Bladder microvascular endothelial cell (primary cell): ENCODE data around the gene CTSW. TPM values are rescaled to one million over a fixed set of nuclear protein-coding genes. Genes with fewer than 3 reads are reported as not detected.

Source experiments
- total RNA-seq: library from RNA; depleted of rRNA; stranded (reverse); fragments of >200 nt; gene quantifications from 2 replicates; pipeline ENCODE4 v1.2.3, GENCODE V29; 2014

Gene CTSW, protein sequence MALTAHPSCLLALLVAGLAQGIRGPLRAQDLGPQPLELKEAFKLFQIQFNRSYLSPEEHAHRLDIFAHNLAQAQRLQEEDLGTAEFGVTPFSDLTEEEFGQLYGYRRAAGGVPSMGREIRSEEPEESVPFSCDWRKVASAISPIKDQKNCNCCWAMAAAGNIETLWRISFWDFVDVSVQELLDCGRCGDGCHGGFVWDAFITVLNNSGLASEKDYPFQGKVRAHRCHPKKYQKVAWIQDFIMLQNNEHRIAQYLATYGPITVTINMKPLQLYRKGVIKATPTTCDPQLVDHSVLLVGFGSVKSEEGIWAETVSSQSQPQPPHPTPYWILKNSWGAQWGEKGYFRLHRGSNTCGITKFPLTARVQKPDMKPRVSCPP
- under 0.01 TPM in 1 of 2 replicates, not detected in the other for total RNA-seq

GRCh38 chr11:65879617-65880016 lies at the start of gene CTSW:
CTSW (plus strand) TSS chr11:65879837; CDS start chr11:65879855, 18 bp downstream.

GRCh38 chr11:65833297-65834030 lies 46.2 kb upstream of the CTSW start, which contains the start of gene SNX32:
SNX32 (plus strand) TSS chr11:65833963; CDS start chr11:65834066, 103 bp downstream.

DNA sequence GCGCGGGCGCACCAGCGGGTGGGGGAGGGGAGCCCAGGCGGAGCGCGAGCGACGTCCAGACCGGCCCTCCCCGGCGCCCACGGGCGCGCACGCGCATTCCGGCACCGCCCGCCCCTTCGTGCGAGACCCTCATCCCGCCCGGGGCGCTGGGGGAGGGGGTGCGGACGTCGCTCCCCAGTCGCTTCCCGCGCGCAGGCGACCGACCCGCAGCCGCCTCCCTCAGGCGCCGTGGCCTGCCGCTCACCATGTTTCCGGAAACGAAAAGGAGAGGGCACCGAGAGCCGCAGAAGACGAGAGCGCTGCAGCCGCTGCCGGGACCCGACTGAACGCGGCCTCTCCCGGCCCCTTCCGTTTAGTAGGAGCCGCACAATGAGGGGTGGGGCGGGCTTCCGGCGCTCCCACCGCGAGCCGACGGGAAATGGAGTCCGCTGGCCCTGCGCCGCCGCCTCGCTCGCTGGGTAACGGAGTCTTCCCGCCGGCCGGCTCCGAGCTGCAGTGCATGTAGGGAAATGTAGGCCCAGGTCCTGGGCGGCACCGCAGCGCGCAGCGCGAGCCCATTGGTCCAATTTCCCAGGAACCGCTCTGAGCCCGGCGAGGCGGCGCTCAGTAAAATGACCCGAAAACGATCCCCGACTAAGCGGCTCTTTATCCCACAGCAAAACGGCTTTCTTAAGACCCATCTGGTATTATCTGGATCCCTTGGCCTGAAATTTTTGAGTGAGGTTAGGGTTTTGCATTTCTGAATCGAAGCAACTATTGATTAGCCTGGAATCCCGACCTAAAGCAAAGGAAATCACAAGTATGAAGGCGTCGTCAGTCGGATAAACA lies 21.6 kb upstream of the CTSW start, which contains the start of gene CFL1:
CFL1 (minus strand) TSS at position 328 of the 828 bp plus-strand sequence; CDS start at position 247, 81 bp downstream.

DNA sequence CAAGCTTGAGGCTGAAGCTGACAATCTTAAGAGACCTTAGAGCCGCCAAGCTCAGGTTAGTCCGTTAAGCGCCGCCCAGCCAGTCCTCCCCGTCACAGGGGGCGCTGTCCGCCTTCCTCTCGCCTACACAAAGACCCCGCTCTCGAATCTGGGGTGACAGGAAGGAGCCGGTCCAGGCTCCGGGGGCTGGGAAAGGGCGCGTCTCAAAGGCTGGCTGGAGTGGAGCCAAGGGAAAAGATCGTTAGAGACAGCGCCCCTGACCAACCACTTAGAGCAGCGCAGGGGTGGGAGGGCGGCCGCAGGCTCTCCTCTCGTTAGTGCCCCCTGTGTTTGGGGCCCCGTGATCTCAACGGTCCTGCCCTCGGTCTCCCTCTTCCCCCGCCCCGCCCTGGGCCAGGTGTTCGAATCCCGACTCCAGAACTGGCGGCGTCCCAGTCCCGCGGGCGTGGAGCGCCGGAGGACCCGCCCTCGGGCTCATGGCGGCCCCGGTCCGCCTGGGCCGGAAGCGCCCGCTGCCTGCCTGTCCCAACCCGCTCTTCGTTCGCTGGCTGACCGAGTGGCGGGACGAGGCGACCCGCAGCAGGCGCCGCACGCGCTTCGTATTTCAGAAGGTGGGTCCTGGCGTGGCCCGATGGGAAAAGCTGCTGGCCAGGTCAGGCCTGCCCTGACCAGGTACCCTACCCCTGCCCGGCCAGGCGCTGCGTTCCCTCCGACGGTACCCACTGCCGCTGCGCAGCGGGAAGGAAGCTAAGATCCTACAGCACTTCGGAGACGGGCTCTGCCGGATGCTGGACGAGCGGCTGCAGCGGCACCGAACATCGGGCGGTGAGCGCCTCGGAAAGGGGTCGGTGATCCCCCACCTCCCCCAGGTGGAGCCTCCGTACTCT lies 19.1 kb upstream of the CTSW start, which contains the start of gene MUS81:
MUS81 (plus strand) TSS at position 156 of the 887 bp plus-strand sequence; CDS start at position 477, 321 bp downstream.

DNA sequence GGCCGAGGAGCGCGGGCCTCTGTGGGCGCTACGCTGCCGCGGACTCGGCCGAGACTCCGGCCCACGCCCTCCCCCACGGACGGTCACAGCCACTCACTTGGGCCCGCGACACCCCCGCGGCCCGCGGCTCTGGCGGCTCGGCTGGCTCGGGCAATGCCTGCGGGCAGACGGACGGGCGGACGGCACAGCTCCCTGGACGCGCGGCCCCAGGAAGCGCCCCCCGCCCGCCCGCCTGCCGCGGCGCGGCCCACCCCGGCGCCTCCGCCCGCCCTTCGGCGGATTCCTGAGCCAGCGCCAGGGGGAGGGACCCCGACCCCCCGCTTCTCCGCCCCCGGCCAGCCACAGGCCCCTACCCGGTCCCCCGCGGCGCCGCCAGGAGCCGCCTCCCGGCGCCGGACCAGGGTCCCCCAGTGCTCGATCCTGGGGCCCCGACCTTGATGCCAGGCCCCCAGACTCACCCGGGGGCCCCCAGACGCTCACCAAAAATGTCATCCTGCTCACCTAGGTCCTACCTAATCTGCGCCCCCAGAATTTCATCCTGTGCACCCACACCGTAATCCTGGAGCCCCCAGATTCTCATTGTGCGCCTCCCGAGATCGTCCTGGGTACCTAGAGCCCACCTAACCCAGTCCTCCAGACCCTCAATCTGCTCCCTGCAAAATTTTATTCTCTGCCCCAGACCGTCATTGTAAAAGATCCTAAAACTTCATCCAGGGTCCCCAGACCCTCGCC lies 6.9 kb upstream of the CTSW start, which contains the start of gene EFEMP2:
EFEMP2 (minus strand) TSS at position 215 of the 732 bp plus-strand sequence. CDS start 446 bp downstream, outside the sequence.

DNA sequence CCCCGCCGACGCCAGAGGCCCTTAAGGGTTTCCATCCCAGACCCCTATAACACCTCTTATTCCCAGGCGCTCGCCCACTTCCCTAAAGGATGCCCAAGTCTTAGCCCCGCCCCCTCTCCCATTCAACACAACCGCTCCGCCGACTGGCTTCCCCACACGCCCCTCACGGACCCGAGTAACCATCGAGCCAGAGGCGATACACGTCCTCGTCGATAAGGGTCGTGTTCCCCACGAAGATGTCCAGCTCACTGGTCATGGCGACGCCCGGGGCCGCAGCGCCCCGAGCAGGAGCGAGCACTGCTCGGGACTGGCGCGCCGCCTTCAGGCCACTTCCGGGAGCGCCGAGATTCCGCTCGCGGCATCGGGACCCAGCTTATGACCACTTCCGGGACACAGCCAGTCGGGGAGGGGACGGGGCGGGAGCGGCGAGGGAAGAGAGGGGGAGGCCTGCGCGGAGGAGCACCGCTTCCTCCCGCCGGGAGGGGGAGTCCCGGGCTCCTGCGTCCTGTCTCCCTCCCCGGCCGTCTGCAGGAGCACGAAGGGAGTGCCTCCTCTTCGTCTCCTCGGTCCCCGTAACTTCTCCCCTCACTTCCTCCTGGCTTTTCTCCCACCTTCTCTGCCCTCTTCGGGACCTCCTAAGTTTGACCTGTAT lies 8.7 kb downstream of the CTSW start, which contains the start of gene FIBP:
FIBP (minus strand) TSS at position 309 of the 652 bp plus-strand sequence; CDS start at position 256, 53 bp downstream.

DNA sequence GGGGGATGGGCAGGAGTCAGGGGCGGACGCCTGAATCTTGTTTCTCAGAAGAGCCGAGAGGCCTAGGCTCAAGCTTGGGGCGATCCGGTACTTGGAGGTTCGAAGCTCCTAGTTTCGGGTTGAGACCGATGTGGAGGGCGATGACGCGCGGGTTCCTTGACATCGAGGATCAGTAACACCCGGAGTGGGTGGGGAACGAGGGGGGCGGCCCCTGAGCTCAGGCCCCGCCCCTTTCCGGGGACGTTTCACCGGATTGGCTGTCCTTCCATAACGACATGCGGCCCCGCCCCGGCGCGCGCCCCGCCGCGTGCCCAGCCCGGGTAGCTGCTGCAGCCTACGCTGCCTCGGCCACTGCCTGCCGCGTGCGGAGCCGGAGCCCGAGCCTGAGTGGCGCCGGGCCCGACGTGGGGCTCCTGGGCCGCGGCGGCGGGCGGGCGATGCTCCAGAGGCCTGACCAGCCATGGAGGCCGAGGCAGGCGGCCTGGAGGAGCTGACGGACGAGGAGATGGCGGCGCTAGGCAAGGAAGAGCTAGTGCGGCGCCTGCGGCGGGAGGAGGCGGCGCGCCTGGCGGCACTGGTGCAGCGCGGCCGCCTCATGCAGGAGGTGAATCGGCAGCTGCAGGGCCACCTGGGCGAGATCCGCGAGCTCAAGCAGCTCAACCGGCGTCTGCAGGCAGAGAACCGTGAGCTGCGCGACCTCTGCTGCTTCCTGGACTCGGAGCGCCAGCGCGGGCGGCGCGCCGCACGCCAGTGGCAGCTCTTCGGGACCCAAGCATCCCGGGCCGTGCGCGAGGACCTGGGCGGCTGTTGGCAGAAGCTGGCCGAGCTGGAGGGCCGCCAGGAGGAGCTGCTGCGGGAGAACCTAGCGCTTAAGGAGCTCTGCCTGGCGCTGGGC lies 10.9 kb downstream of the CTSW start, which contains the start of gene CCDC85B:
CCDC85B (plus strand) TSS at position 350 of the 895 bp plus-strand sequence; CDS start at position 461, 111 bp downstream.

GRCh38 chr11:65900125-65900898 lies 20.7 kb downstream of the CTSW start, which contains the start of gene FOSL1:
FOSL1 (minus strand) TSS chr11:65900388; CDS start chr11:65900339, 49 bp downstream.

GRCh38 chr11:65918211-65919140 lies 38.8 kb downstream of the CTSW start, which contains the start of gene C11orf68:
C11orf68 (minus strand) TSS chr11:65919062; CDS start chr11:65919031, 31 bp downstream.

GRCh38 chr11:65919141-65919572 lies 39.5 kb downstream of the CTSW start, which contains the start of gene DRAP1:
DRAP1 (plus strand) TSS chr11:65919426; CDS start chr11:65919502, 76 bp downstream.

Other genes starting within 250 kb of the CTSW start
- gene SIPA1, start 241.7 kb upstream of the CTSW start, total RNA-seq, result 33.8 and 81.2 TPM in 2 replicates
- gene RELA, start 216.9 kb upstream of the CTSW start, total RNA-seq, result 13.0 and 26.4 TPM in 2 replicates
- 35.3 and 41.9 TPM in 2 replicates for gene KAT5, start 167.6 kb upstream of the CTSW start, total RNA-seq
- 34.2 and 37.3 TPM in 2 replicates for gene RNASEH2C, start 159.0 kb upstream of the CTSW start, total RNA-seq
- 5.5 and 8.5 TPM in 2 replicates for gene AP5B1, start 98.9 kb upstream of the CTSW start, total RNA-seq
- gene OVOL1, start 92.8 kb upstream of the CTSW start, total RNA-seq, result not detected in 2 replicates
- under 0.01 and 0.50 TPM in 2 replicates for gene SNX32, start 45.9 kb upstream of the CTSW start, total RNA-seq
- gene CFL1, start 21.7 kb upstream of the CTSW start, total RNA-seq, result 1,281 and 2,304 TPM in 2 replicates
- gene MUS81, start 19.4 kb upstream of the CTSW start, total RNA-seq, result 45.2 and 48.9 TPM in 2 replicates
- 11.2 and 26.1 TPM in 2 replicates for gene EFEMP2, start 7.0 kb upstream of the CTSW start, total RNA-seq
- 146 and 161 TPM in 2 replicates for gene FIBP, start 8.6 kb downstream of the CTSW start, total RNA-seq
- 50.0 and 94.9 TPM in 2 replicates for gene CCDC85B, start 10.8 kb downstream of the CTSW start, total RNA-seq
- 4.4 and 5.0 TPM in 2 replicates for gene FOSL1, start 20.6 kb downstream of the CTSW start, total RNA-seq
- gene C11orf68, start 39.2 kb downstream of the CTSW start, total RNA-seq, result 12.1 and 18.9 TPM in 2 replicates
- 104 and 157 TPM in 2 replicates for gene DRAP1, start 39.6 kb downstream of the CTSW start, total RNA-seq
- not detected in 2 replicates for gene TSGA10IP, start 65.6 kb downstream of the CTSW start, total RNA-seq
- 41.6 and 48.0 TPM in 2 replicates for gene SART1, start 81.9 kb downstream of the CTSW start, total RNA-seq
- 24.6 and 46.3 TPM in 2 replicates for gene EIF1AD, start 122.3 kb downstream of the CTSW start, total RNA-seq
- gene BANF1, start 122.7 kb downstream of the CTSW start, total RNA-seq, result 11.6 and 16.4 TPM in 2 replicates
- 0.49 and 1.1 TPM in 2 replicates for gene CST6, start 132.2 kb downstream of the CTSW start, total RNA-seq
- gene CATSPER1, start 146.6 kb downstream of the CTSW start, total RNA-seq, result 0.16 TPM in 1 of 2 replicates, not detected in the other
- 0.76 TPM in 1 of 2 replicates, not detected in the other for gene GAL3ST3, start 169.3 kb downstream of the CTSW start, total RNA-seq
- 74.0 and 88.3 TPM in 2 replicates for gene SF3B2, start 172.5 kb downstream of the CTSW start, total RNA-seq
- gene PACS1, start 190.4 kb downstream of the CTSW start, total RNA-seq, result 12.8 and 50.9 TPM in 2 replicates